Caco-2 (cell line): ENCODE results near the gene HSPBP1. TPM values are rescaled to one million over a fixed set of nuclear protein-coding genes. Genes with fewer than 3 reads are reported as not detected.

Experiments used
- BruUV-seq: library from RNA; stranded (reverse); fragments of 400-500 nt; replicated peaks from 2 replicates; lab custom pipeline; 2021; lab: Mats Ljungman, UMichigan
- CTCF ChIA-PET: fragments of 300-600 bp; sonication (Branson Sonifier 250); formaldehyde crosslinking; loops from one replicate; lab custom pipeline; 2022; ENCODE audit warnings: antibody characterized with exemption; lab: Charles Lee
- POLR2A ChIA-PET: fragments of 300-600 bp; sonication (Branson Sonifier 250); formaldehyde crosslinking; loops from one replicate; lab custom pipeline; 2022; ENCODE audit warnings: antibody characterized with exemption; lab: Charles Lee
- DNase-seq, 2 experiments: peaks; one replicate each; pipeline versions ENCODE4 v3.0.0 to v3.0.0-alpha.2; 2020 to 2022
- H3K27me3 ChIP-seq: replicated peaks from 2 replicates; pipeline ENCODE4 v1.6.0; 2011; ENCODE audit warnings: low read length; ENCODE audit not compliant: control insufficient read depth, insufficient read depth
- H3K36me3 ChIP-seq: 2 replicates; pipeline ENCODE4 v1.5.1; 2011; ENCODE audit warnings: low read length; ENCODE audit not compliant: control insufficient read depth, insufficient read depth
- H3K4me1 ChIP-seq: fragments of 250-450 bp; sonication (Bioruptor Pico); 2 replicates; pipeline ENCODE4 v1.5.1; 2020; ENCODE audit warnings: mild to moderate bottlenecking
- H3K4me3 ChIP-seq: 2 replicates; pipeline ENCODE4 v1.5.1; 2011; ENCODE audit warnings: low read depth, mild to moderate bottlenecking, control low read depth, low read length
- H3K9me3 ChIP-seq: fragments of 250-450 bp; sonication (Bioruptor Pico); 2 replicates; pipeline ENCODE4 v1.5.1; 2020; ENCODE audit warnings: mild to moderate bottlenecking, moderate library complexity
- H3K27ac Mint-ChIP-seq: one replicate; pipeline ENCODE4 v1.8.0; 2022; ENCODE audit warnings: mixed read lengths; ENCODE audit not compliant: unreplicated experiment
- H3K27me3 Mint-ChIP-seq: one replicate; pipeline ENCODE4 v1.8.0; 2022; ENCODE audit warnings: mixed read lengths; ENCODE audit not compliant: insufficient read depth, unreplicated experiment
- H3K36me3 Mint-ChIP-seq: one replicate; pipeline ENCODE4 v1.8.0; 2022; ENCODE audit warnings: mild to moderate bottlenecking, mixed read lengths; ENCODE audit not compliant: insufficient read depth, unreplicated experiment
- H3K4me1 Mint-ChIP-seq: one replicate; pipeline ENCODE4 v1.8.0; 2022; ENCODE audit warnings: low read depth, mixed read lengths; ENCODE audit not compliant: unreplicated experiment
- H3K4me3 Mint-ChIP-seq: one replicate; pipeline ENCODE4 v1.8.0; 2022; ENCODE audit warnings: mild to moderate bottlenecking, moderate library complexity, mixed read lengths; ENCODE audit not compliant: unreplicated experiment
- H3K9me3 Mint-ChIP-seq: one replicate; pipeline ENCODE4 v1.8.0; 2022; ENCODE audit warnings: mixed read lengths; ENCODE audit not compliant: unreplicated experiment
- CTCF ChIP-seq, 2 experiments: fragments of 200-600 bp in 1 of 2; IDR thresholded peaks; 1 replicate in 1 of 2; 2 replicates in 1 of 2; pipeline versions ENCODE4 v1.5.1 to v1.8.0; 2011 to 2022; ENCODE audit warnings: antibody characterized with exemption in 1 of 2, control low read depth in 1 of 2, inconsistent platforms in 1 of 2, low read depth in 1 of 2, low read length in 1 of 2, mild to moderate bottlenecking in 1 of 2, moderate library complexity in 1 of 2; ENCODE audit not compliant: insufficient read depth in 1 of 2, severe bottlenecking in 1 of 2, unreplicated experiment in 1 of 2
- intact Hi-C: fragments of 100-400 bp; cut with micrococcal nuclease; formaldehyde crosslinking; loops from one replicate; pipeline ENCODE4 v1.10.0; 2022; ENCODE audit not compliant: unreplicated experiment
- total RNA-seq: library from RNA; stranded (reverse); gene quantifications from 2 replicates; pipeline ENCODE4 v1.2.3, GENCODE V29; 2022

The HSPBP1 gene
- total RNA-seq, 1 experiment from 2014 or later, result 69.6 TPM

GRCh38 chr19:55232286-55232602 is 47.7 kb downstream of the HSPBP1 start:
- Mint-ChIP-seq H3K9me3 (no peaks in the 10 kb centered on the region), H3K36me3 (peaks cover 73% of the 10 kb centered on the region), H3K4me1 (peaks cover 22% of the 10 kb centered on the region), H3K27ac (no peak overlapping the region), H3K4me3 (no peak overlapping the region), H3K27me3 (no peaks in the 10 kb centered on the region)
- BruUV-seq, result no TSS peak
- intact Hi-C loops, result no loop called here
- H3K9me3 ChIP-seq, result no peaks in the 10 kb centered on the region
- H3K27me3 ChIP-seq, result no peaks in the 10 kb centered on the region
- peaks cover 31% of the 10 kb centered on the region for H3K4me1 ChIP-seq
- POLR2A ChIA-PET, result no interaction called here
- CTCF ChIA-PET, result no interaction called here
- DNase-seq, result no peak
- no peak for TF ChIP-seq CTCF (IDR thresholded peaks at IDR 0.05; ENCODE audit: insufficient read depth in 1 of 2, low read depth in 1 of 2, low read length in 1 of 2, severe bottlenecking in 1 of 2, unreplicated experiment in 1 of 2)
- H3K36me3 ChIP-seq, result peaks cover 7% of the 10 kb centered on the region
- H3K4me3 ChIP-seq, result no peak overlapping the region

GRCh38 chr19:55231391-55232285 is 48.3 kb downstream of the HSPBP1 start:
- TF ChIP-seq CTCF (IDR thresholded peaks at IDR 0.05; ENCODE audit: insufficient read depth in 1 of 2, low read depth in 1 of 2, low read length in 1 of 2, severe bottlenecking in 1 of 2, unreplicated experiment in 1 of 2), result no peak
- ChIA-PET POLR2A (no interaction called here), CTCF (no interaction called here)
- H3K4me3 Mint-ChIP-seq, result no peak overlapping the region
- intact Hi-C loops, result no loop called here
- no peaks in the 10 kb centered on the region for H3K27me3 Mint-ChIP-seq
- Histone ChIP-seq H3K4me1 (peaks cover 32% of the 10 kb centered on the region), H3K4me3 (no peak overlapping the region), H3K36me3 (peaks cover 7% of the 10 kb centered on the region), H3K9me3 (no peaks in the 10 kb centered on the region), H3K27me3 (no peaks in the 10 kb centered on the region)
- H3K4me1 Mint-ChIP-seq, result peaks cover 25% of the 10 kb centered on the region
- H3K36me3 Mint-ChIP-seq, result peaks cover 72% of the 10 kb centered on the region
- no peak for DNase-seq
- BruUV-seq, result no TSS peak
- H3K9me3 Mint-ChIP-seq, result no peaks in the 10 kb centered on the region
- H3K27ac Mint-ChIP-seq, result no peak overlapping the region

- Mint-ChIP-seq H3K4me3 (no peak overlapping the region), H3K27ac (no peak overlapping the region), H3K27me3 (no peaks in the 10 kb centered on the region), H3K36me3 (peaks cover 69% of the 10 kb centered on the region), H3K4me1 (peaks cover 29% of the 10 kb centered on the region), H3K9me3 (no peaks in the 10 kb centered on the region)
- Histone ChIP-seq H3K4me3 (no peak overlapping the region), H3K9me3 (no peaks in the 10 kb centered on the region), H3K36me3 (peaks cover 4% of the 10 kb centered on the region), H3K4me1 (peaks cover 32% of the 10 kb centered on the region), H3K27me3 (no peaks in the 10 kb centered on the region)
- no TSS peak for BruUV-seq
- POLR2A ChIA-PET, result no interaction called here
- no peak for TF ChIP-seq CTCF (IDR thresholded peaks at IDR 0.05; ENCODE audit: insufficient read depth in 1 of 2, low read depth in 1 of 2, low read length in 1 of 2, severe bottlenecking in 1 of 2, unreplicated experiment in 1 of 2)
- DNase-seq, result no peak
- CTCF ChIA-PET, result no interaction called here
- intact Hi-C loops, result no loop called here
Observed at GRCh38 chr19:55230780-55231179, 49.1 kb downstream of the HSPBP1 start.
